Kidney epithelial cell (primary cell): ENCODE measurements around the gene DOCK3. TPM values are rescaled to one million over a fixed set of nuclear protein-coding genes. Genes with fewer than 3 reads are reported as not detected.

Experiments
- DNase-seq: peaks from one replicate; pipeline ENCODE4 v3.0.0-alpha.2; 2010; ENCODE audit warnings: low read depth
- H3K27me3 ChIP-seq: 2 replicates; pipeline ENCODE4 v1.6.0; 2011; ENCODE audit warnings: low read length; ENCODE audit not compliant: control insufficient read depth, insufficient read depth
- H3K36me3 ChIP-seq: 2 replicates; pipeline ENCODE4 v1.5.1; 2011; ENCODE audit warnings: low read length; ENCODE audit not compliant: control insufficient read depth, insufficient read depth
- H3K4me3 ChIP-seq: 2 replicates; pipeline ENCODE4 v1.5.1; 2011; ENCODE audit warnings: low read depth, mild to moderate bottlenecking, control low read depth, low read length
- CTCF ChIP-seq: IDR thresholded peaks from 2 replicates; pipeline ENCODE4 v1.5.1; 2011; ENCODE audit warnings: mild to moderate bottlenecking, moderate library complexity, low read length, control low read depth, inconsistent platforms; ENCODE audit not compliant: insufficient read depth, poor library complexity, severe bottlenecking
- total RNA-seq: library from RNA; depleted of rRNA; stranded (reverse); fragments of >200 nt; gene quantifications from 2 replicates; pipeline ENCODE4 v1.2.3, GENCODE V29; 2015

DOCK3 gene
- total RNA-seq, 1 donor from 2014 or later = 1.7 TPM

GRCh38 chr3:50805321-50805720 is 130.6 kb downstream of the DOCK3 start:
- TF ChIP-seq CTCF = no peak
- Histone ChIP-seq H3K27me3 (no peaks in the 10 kb centered on the region), H3K4me3 (no peak overlapping the region), H3K36me3 (no peaks in the 10 kb centered on the region)
- DNase-seq = no peak

DNA sequence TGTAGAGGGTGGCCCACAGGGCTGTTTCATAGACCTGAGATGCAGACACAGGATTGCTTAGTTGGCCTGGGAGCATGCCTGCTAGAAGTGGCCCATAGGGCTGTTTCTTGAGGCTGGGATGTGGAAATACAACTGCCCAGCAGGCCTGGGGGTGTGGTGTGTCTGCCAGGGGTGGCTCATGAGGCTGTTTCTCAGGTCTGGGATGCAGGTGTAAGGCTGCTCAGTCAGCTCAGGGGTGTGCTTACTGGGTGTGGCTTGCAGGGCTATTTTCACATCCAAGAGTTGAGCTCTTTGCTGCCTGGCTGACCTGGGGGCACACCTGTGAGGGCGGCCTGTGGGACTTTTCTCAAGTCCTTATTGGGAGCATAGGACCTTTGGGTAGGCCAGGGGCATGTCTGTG is 131.3 kb downstream of the DOCK3 start:
- no peak for DNase-seq
- Histone ChIP-seq H3K27me3 (no peaks in the 10 kb centered on the region), H3K4me3 (no peak overlapping the region), H3K36me3 (no peaks in the 10 kb centered on the region)
- no peak for TF ChIP-seq CTCF

DNA sequence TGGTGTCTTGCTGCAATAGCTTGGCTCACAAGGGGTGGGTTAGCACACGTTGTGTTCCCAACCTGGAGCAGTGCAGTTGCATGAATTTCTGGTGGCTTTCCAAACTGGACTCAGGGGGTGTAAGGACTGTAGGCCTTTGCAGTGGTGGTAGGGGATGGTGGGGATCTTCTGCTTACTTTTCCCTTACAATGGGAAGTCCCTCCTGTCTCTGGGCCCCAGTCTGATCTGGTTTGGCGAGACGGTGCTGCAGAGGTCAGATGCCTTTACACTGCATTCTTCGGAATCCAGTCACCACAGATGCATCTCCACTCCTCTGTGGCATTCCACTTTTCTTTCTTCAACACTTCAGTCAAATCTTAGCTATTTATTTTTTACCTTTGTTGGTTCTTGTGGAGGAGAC is 132.1 kb downstream of the DOCK3 start:
- Histone ChIP-seq H3K4me3 (no peak overlapping the region), H3K36me3 (no peaks in the 10 kb centered on the region), H3K27me3 (no peaks in the 10 kb centered on the region)
- peak; percentile 14 for DNase-seq
- no peak for TF ChIP-seq CTCF

DNA sequence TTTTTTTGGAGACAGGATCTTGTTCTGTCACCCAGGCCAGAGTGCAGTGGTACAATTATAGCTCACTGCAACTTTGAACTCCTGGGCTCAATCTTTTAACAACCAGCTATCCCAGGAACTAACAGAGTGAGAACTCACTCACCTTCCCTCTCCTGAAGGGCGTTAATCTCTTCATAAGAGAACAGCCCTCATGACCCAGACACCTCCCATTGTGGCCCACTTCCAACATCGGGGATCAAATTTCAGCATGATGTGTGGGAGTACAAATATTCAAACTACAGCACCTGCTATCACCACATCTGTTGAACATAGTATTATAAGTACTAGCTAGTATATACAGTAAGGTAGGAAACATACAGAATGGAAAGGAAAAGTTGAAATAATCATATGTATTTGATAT is 132.5 kb downstream of the DOCK3 start:
- Histone ChIP-seq H3K4me3 (no peak overlapping the region), H3K27me3 (no peaks in the 10 kb centered on the region), H3K36me3 (no peaks in the 10 kb centered on the region)
- no peak for DNase-seq
- TF ChIP-seq CTCF = no peak

DNA sequence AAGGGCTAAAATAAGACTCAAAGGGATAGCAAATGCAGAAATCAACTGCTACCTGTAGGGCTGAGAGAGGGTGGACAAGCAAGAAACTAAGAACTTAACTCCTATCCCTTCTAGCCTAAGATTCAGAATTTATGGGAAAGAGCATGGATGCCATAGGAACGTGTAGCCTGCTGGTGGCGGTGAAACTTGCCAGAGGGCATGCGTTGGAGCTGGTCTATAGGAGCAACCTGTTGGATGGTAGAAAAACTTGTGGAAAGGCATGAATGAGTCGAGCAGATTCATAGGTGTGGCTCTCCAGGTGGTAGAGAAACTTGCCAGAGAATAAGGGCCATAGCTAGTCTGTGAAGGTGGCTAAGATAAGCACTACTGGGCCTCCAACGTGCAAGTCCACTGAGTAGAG is 137.2 kb downstream of the DOCK3 start:
- Histone ChIP-seq H3K27me3 (no peaks in the 10 kb centered on the region), H3K4me3 (no peak overlapping the region), H3K36me3 (no peaks in the 10 kb centered on the region)
- no peak for DNase-seq
- no peak for TF ChIP-seq CTCF

DNA sequence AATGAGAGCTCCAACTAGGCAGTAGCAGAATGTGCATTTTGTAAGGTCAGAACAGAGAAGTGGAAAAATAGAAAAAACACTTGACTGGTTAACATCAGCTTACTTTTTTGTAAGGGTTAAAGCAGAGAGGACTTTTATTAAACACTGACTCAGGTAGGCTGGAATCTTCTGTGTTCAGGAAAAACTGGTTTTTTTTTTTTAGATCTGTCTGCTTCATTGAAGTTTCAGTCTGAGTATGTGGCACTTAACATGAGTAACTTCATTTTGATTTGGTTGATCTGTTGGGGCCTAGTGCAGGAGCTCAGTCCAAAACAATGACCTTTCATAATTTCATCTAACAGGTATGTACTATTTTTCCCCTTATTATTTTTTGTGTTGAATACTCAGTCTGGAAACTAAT is 141.1 kb downstream of the DOCK3 start:
- Histone ChIP-seq H3K36me3 (no peaks in the 10 kb centered on the region), H3K4me3 (no peak overlapping the region), H3K27me3 (no peaks in the 10 kb centered on the region)
- TF ChIP-seq CTCF = no peak
- DNase-seq = no peak
